KOPT-K1 (cell line): ENCODE measurements around the gene JAKMIP2.
"Not testable (repeated sequence)": the region's sequence is repeated elsewhere in the genome, so short reads cannot be mapped to it uniquely, and the experiment has no call there.

ENCODE experiments used
- H3K27ac ChIP-seq: fragments of 200-600 bp; sonication (generic); 2 replicates; pipeline ENCODE4 v1.5.1; 2016; ENCODE audit warnings: antibody characterized with exemption, mild to moderate bottlenecking, low read depth, low read length; ENCODE audit not compliant: poor library complexity, severe bottlenecking
- H3K36me3 ChIP-seq: fragments of 200-600 bp; sonication (generic); 2 replicates; pipeline ENCODE4 v1.5.1; 2017; ENCODE audit warnings: antibody characterized with exemption, mild to moderate bottlenecking, low read length, moderate library complexity; ENCODE audit not compliant: insufficient read depth
- H3K9me3 ChIP-seq: fragments of 200-600 bp; sonication (generic); 2 replicates; pipeline ENCODE4 v1.5.1; 2017; ENCODE audit warnings: antibody characterized with exemption, low read length, mild to moderate bottlenecking; ENCODE audit not compliant: insufficient read depth, poor library complexity, severe bottlenecking

JAKMIP2 gene

GRCh38 chr5:147803926-147804325 is 21.4 kb upstream of the JAKMIP2 start:
- Histone ChIP-seq H3K9me3 (no peaks in the 10 kb centered on the region), H3K36me3 (no peaks in the 10 kb centered on the region), H3K27ac (no peak overlapping the region)

GRCh38 chr5:147803161-147803560 is 20.6 kb upstream of the JAKMIP2 start:
- H3K9me3 ChIP-seq, H3K27ac ChIP-seq, H3K36me3 ChIP-seq: not testable (repeated sequence)

GRCh38 chr5:147801461-147801860 is 18.9 kb upstream of the JAKMIP2 start:
- Histone ChIP-seq H3K27ac (no peak overlapping the region), H3K9me3 (no peaks in the 10 kb centered on the region), H3K36me3 (no peaks in the 10 kb centered on the region)

- Histone ChIP-seq H3K27ac (no peak overlapping the region), H3K9me3 (no peaks in the 10 kb centered on the region), H3K36me3 (no peaks in the 10 kb centered on the region)
Measured at GRCh38 chr5:147800491-147800890, 18.0 kb upstream of the JAKMIP2 start.

- no peaks in the 10 kb centered on the region for H3K36me3 ChIP-seq
- H3K27ac ChIP-seq: no peak overlapping the region
- no peaks in the 10 kb centered on the region for H3K9me3 ChIP-seq
Measured at GRCh38 chr5:147796556-147797308, 14.2 kb upstream of the JAKMIP2 start.

GRCh38 chr5:147791181-147791580 is 8.7 kb upstream of the JAKMIP2 start:
- no peaks in the 10 kb centered on the region for H3K36me3 ChIP-seq
- no peaks in the 10 kb centered on the region for H3K9me3 ChIP-seq
- H3K27ac ChIP-seq: no peak overlapping the region

GRCh38 chr5:147789820-147790219 is 7.3 kb upstream of the JAKMIP2 start:
- no peaks in the 10 kb centered on the region for H3K9me3 ChIP-seq
- no peak overlapping the region for H3K27ac ChIP-seq
- H3K36me3 ChIP-seq: no peaks in the 10 kb centered on the region

- Histone ChIP-seq H3K9me3 (no peaks in the 10 kb centered on the region), H3K36me3 (no peaks in the 10 kb centered on the region), H3K27ac (no peak overlapping the region)
Measured at GRCh38 chr5:147788023-147788422, 5.5 kb upstream of the JAKMIP2 start.

- Histone ChIP-seq H3K27ac (no peak overlapping the region), H3K9me3 (no peaks in the 10 kb centered on the region), H3K36me3 (no peaks in the 10 kb centered on the region)
Measured at GRCh38 chr5:147786142-147786541, 3.6 kb upstream of the JAKMIP2 start.

- Histone ChIP-seq H3K36me3 (no peaks in the 10 kb centered on the region), H3K27ac (no peak overlapping the region), H3K9me3 (no peaks in the 10 kb centered on the region)
Measured at GRCh38 chr5:147784146-147784987, 1.8 kb upstream of the JAKMIP2 start.

- Histone ChIP-seq H3K9me3 (no peaks in the 10 kb centered on the region), H3K36me3 (no peaks in the 10 kb centered on the region), H3K27ac (peak overlapping the region; percentile 71)
Measured at GRCh38 chr5:147780924-147781573, 1.5 kb downstream of the JAKMIP2 start.

GRCh38 chr5:147779694-147780093 is 2.8 kb downstream of the JAKMIP2 start:
- no peak overlapping the region for H3K27ac ChIP-seq

GRCh38 chr5:147776989-147777388 is 5.5 kb downstream of the JAKMIP2 start:
- Histone ChIP-seq H3K36me3 (no peaks in the 10 kb centered on the region), H3K27ac (no peak overlapping the region), H3K9me3 (no peaks in the 10 kb centered on the region)

More at GRCh38 chr5:147779694-147780093, 2.8 kb downstream of the JAKMIP2 start:
- no peaks in the 10 kb centered on the region for H3K36me3 ChIP-seq
- H3K9me3 ChIP-seq: no peaks in the 10 kb centered on the region

GRCh38 chr5:147773587-147773986 is 8.9 kb downstream of the JAKMIP2 start:
- no peaks in the 10 kb centered on the region for H3K36me3 ChIP-seq
- H3K27ac ChIP-seq: no peak overlapping the region
- no peaks in the 10 kb centered on the region for H3K9me3 ChIP-seq

- no peak overlapping the region for H3K27ac ChIP-seq
- H3K9me3 ChIP-seq: no peaks in the 10 kb centered on the region
- H3K36me3 ChIP-seq: no peaks in the 10 kb centered on the region
Measured at GRCh38 chr5:147773139-147773538, 9.4 kb downstream of the JAKMIP2 start.
